PC-3 (cell line): ENCODE results near the gene MS4A15. TPM values are rescaled to one million over a fixed set of nuclear protein-coding genes. Genes with fewer than 3 reads are reported as not detected.

Source experiments
- ATAC-seq: fragments of 200-7000 bp; cut with Tn5 transposase; 2 replicates; pipeline ENCODE4 v1.9.1; 2020; ENCODE audit warnings: mild to moderate bottlenecking, moderate library complexity
- BruUV-seq: library from RNA; stranded (reverse); fragments of 400-500 nt; replicated peaks from 2 replicates; lab custom pipeline; 2021; lab: Mats Ljungman, UMichigan
- CTCF ChIA-PET: fragments of 300-600 bp; sonication (Branson Sonifier 250); formaldehyde crosslinking; loops from one replicate; lab custom pipeline; 2022; ENCODE audit warnings: antibody characterized with exemption; lab: Charles Lee
- POLR2A ChIA-PET: fragments of 300-600 bp; sonication (Branson Sonifier 250); formaldehyde crosslinking; loops from one replicate; lab custom pipeline; 2022; ENCODE audit warnings: antibody characterized with exemption; ENCODE audit not compliant: unreplicated experiment; lab: Charles Lee
- DNase-seq: peaks from one replicate; pipeline ENCODE4 v3.0.0-alpha.2; 2015
- H2AFZ ChIP-seq: fragments of 300-600 bp; sonication (generic); 2 replicates; pipeline ENCODE4 v1.6.0; 2016; ENCODE audit warnings: antibody characterized with exemption, low read length
- H3F3A ChIP-seq: fragments of 300-600 bp; sonication (generic); one replicate; pipeline ENCODE4 v1.6.0; 2017; ENCODE audit warnings: antibody characterized with exemption, low read length, control low read depth, mild to moderate bottlenecking; ENCODE audit not compliant: unreplicated experiment
- H3K27ac ChIP-seq: fragments of 300-600 bp; sonication (generic); 2 replicates; pipeline ENCODE4 v1.5.1; 2016; ENCODE audit warnings: mild to moderate bottlenecking, low read length
- H3K27me3 ChIP-seq: fragments of 300-600 bp; sonication (generic); 2 replicates; pipeline ENCODE4 v1.6.1; 2016; ENCODE audit warnings: low read length, mixed read lengths
- H3K36me3 ChIP-seq: fragments of 300-600 bp; sonication (generic); 2 replicates; pipeline ENCODE4 v1.6.1; 2016; ENCODE audit warnings: low read depth, mixed run types, low read length, mixed read lengths
- H3K4me1 ChIP-seq: fragments of 300-600 bp; sonication (generic); 2 replicates; pipeline ENCODE4 v1.5.1; 2016; ENCODE audit warnings: low read length; ENCODE audit not compliant: insufficient read depth
- H3K4me2 ChIP-seq: fragments of 300-600 bp; sonication (generic); 2 replicates; pipeline ENCODE4 v1.6.0; 2016; ENCODE audit warnings: low read length
- H3K4me3 ChIP-seq: fragments of 300-600 bp; sonication (generic); 2 replicates; pipeline ENCODE4 v1.5.1; 2016; ENCODE audit warnings: mild to moderate bottlenecking, low read length, mixed read lengths
- H3K79me2 ChIP-seq: fragments of 300-600 bp; sonication (generic); 2 replicates; pipeline ENCODE4 v1.6.1; 2017; ENCODE audit warnings: low read length, mixed read lengths
- H3K9ac ChIP-seq: fragments of 300-600 bp; sonication (generic); 2 replicates; pipeline ENCODE4 v1.6.0; 2016; ENCODE audit warnings: mild to moderate bottlenecking, low read length
- H3K9me2 ChIP-seq: fragments of 300-600 bp; sonication (generic); replicated peaks from 2 replicates; pipeline ENCODE4 v1.6.1; 2016; ENCODE audit warnings: mixed run types, low read length, mixed read lengths
- H3K9me3 ChIP-seq: fragments of 300-600 bp; sonication (generic); 2 replicates; pipeline ENCODE4 v1.6.1; 2016; ENCODE audit warnings: low read length, mixed read lengths
- H4K20me1 ChIP-seq: fragments of 300-600 bp; sonication (generic); 2 replicates; pipeline ENCODE4 v1.6.1; 2016; ENCODE audit warnings: low read length, mixed read lengths
- EZH2 ChIP-seq: fragments of 300-600 bp; sonication (generic); IDR thresholded peaks from one replicate; pipeline ENCODE4 v1.6.1; 2017; ENCODE audit warnings: antibody characterized with exemption, mild to moderate bottlenecking, low read length; ENCODE audit not compliant: unreplicated experiment
- EZH2phosphoT487 ChIP-seq: fragments of 300-600 bp; sonication (generic); IDR thresholded peaks from 2 replicates; pipeline ENCODE4 v1.6.1; 2018; ENCODE audit warnings: mild to moderate bottlenecking, antibody characterized with exemption, low read length, borderline replicate concordance
- intact Hi-C: fragments of 100-400 bp; cut with micrococcal nuclease; formaldehyde crosslinking; loops from 2 replicates; pipeline ENCODE4 v1.9.0; 2023
- total RNA-seq: library from RNA; depleted of rRNA; stranded (reverse); fragments of >200 nt; gene quantifications from 2 replicates; pipeline ENCODE4 v1.2.3, GENCODE V29; 2014
- TF ChIP-seq, protein P1 (sequence below): fragments of 300-600 bp; sonication (generic); conservative IDR thresholded peaks from 2 replicates; pipeline ENCODE4 v1.5.1; 2017; ENCODE audit warnings: antibody characterized with exemption, low read depth, mild to moderate bottlenecking, low read length

MS4A15 gene
- total RNA-seq, 1 experiment from 2014 or later = not detected

DNA sequence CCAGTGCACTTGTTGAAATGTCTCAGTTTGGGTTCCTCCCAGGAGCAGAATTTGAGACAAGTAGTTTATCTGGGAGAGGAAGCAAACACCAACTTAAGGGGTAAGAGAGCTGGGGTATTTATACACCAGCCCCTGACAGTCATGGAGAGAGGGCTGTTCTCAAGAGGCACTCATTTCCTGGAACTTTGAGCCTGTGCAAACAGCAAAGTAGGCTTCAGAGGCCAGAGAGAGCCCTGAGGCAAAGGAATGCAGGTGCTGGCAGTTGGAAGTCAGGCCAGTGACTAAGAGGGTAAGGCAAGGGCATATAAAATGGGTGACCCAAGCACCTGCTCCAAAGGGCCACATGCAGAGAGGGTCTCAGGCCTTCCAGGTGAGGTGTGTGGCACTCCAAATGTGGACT is 16.1 kb upstream of the MS4A15 start:
- TF ChIP-seq EZH2 (no peak), EZH2phosphoT487 (no peak)
- TF ChIP-seq, protein P1, sequence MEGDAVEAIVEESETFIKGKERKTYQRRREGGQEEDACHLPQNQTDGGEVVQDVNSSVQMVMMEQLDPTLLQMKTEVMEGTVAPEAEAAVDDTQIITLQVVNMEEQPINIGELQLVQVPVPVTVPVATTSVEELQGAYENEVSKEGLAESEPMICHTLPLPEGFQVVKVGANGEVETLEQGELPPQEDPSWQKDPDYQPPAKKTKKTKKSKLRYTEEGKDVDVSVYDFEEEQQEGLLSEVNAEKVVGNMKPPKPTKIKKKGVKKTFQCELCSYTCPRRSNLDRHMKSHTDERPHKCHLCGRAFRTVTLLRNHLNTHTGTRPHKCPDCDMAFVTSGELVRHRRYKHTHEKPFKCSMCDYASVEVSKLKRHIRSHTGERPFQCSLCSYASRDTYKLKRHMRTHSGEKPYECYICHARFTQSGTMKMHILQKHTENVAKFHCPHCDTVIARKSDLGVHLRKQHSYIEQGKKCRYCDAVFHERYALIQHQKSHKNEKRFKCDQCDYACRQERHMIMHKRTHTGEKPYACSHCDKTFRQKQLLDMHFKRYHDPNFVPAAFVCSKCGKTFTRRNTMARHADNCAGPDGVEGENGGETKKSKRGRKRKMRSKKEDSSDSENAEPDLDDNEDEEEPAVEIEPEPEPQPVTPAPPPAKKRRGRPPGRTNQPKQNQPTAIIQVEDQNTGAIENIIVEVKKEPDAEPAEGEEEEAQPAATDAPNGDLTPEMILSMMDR = no peak
- ChIA-PET CTCF (no interaction called here), POLR2A (no interaction called here)
- Histone ChIP-seq H3K27me3 (peaks cover 45% of the 10 kb centered on the region), H3K9ac (no peak overlapping the region), H2AFZ (no peak overlapping the region), H3K9me2 (no peaks in the 10 kb centered on the region), H3F3A (no peaks in the 10 kb centered on the region), H3K4me2 (no peak overlapping the region), H3K4me1 (no peaks in the 10 kb centered on the region), H3K27ac (no peak overlapping the region), H3K9me3 (no peaks in the 10 kb centered on the region), H3K79me2 (no peaks in the 10 kb centered on the region), H4K20me1 (no peaks in the 10 kb centered on the region), H3K4me3 (no peak overlapping the region), H3K36me3 (no peaks in the 10 kb centered on the region)
- ATAC-seq (no peak), DNase-seq (peak; percentile 19)
- intact Hi-C loops = no loop called here
- BruUV-seq = no TSS peak

DNA sequence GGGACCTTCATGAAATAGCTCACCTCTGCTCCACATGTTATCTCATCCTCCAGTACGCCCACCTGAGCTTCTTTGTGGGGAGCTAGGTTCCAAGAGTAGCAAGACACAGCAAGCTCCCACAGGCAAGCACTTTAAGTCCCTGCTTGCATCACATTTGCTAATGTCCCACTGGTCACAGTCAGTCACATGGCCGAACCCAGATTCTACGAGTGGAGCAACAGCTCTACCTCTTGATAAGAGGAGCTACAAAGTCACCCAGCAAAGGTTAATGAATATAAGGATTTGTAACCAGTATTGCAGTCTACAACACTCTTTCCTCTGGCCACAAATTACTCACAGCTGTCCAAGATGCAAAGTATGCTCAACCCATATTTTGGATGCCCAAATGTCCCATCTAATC is 15.2 kb upstream of the MS4A15 start:
- TF ChIP-seq, protein P1 = no peak
- no peak for TF ChIP-seq EZH2phosphoT487
- no peak for TF ChIP-seq EZH2
- Histone ChIP-seq H3K27ac (no peak overlapping the region), H3F3A (no peaks in the 10 kb centered on the region), H3K9me3 (no peaks in the 10 kb centered on the region), H3K27me3 (peaks cover 38% of the 10 kb centered on the region), H3K4me3 (no peak overlapping the region), H2AFZ (no peak overlapping the region), H3K9me2 (no peaks in the 10 kb centered on the region), H4K20me1 (no peaks in the 10 kb centered on the region), H3K9ac (no peak overlapping the region), H3K79me2 (no peaks in the 10 kb centered on the region), H3K36me3 (no peaks in the 10 kb centered on the region), H3K4me2 (no peak overlapping the region), H3K4me1 (no peaks in the 10 kb centered on the region)
- intact Hi-C loops = no loop called here
- BruUV-seq = no TSS peak
- no peak for DNase-seq
- CTCF ChIA-PET = no interaction called here
- POLR2A ChIA-PET = interaction anchor here (0.7 kb wide), 1 partner anchor 23 kb away, joined by 3 read pairs; no protein-coding TSS in a partner anchor
- ATAC-seq = no peak

- Histone ChIP-seq H3F3A (no peaks in the 10 kb centered on the region), H3K9ac (no peak overlapping the region), H3K4me3 (no peak overlapping the region), H3K27ac (no peak overlapping the region), H4K20me1 (no peaks in the 10 kb centered on the region), H3K4me1 (no peaks in the 10 kb centered on the region), H3K4me2 (no peak overlapping the region), H2AFZ (no peak overlapping the region), H3K27me3 (peaks cover 21% of the 10 kb centered on the region), H3K79me2 (no peaks in the 10 kb centered on the region), H3K36me3 (no peaks in the 10 kb centered on the region), H3K9me2 (no peaks in the 10 kb centered on the region), H3K9me3 (no peaks in the 10 kb centered on the region)
- TF ChIP-seq, protein P1 = peak; percentile 43; the same call in 1 of the 2 replicates
- no peak for TF ChIP-seq EZH2
- intact Hi-C loops = no loop called here
- ChIA-PET CTCF (no interaction called here), POLR2A (no interaction called here)
- DNase-seq (no peak), ATAC-seq (no peak)
- no TSS peak for BruUV-seq
Measured at GRCh38 chr11:60743058-60743457, 13.6 kb upstream of the MS4A15 start.
